Activated CD4-positive, alpha-beta memory T cell treated with anti-CD3 and anti-CD28 coated beads for 36 hours (primary cell): ENCODE results near the gene P4HB. TPM values are rescaled to one million over a fixed set of nuclear protein-coding genes. Genes with fewer than 3 reads are reported as not detected.

ENCODE experiments used
- CTCF ChIA-PET: fragments of 350-600 bp; sonication (Branson Sonifier 250); formaldehyde crosslinking; loops from one replicate; lab custom pipeline; 2021; ENCODE audit warnings: antibody characterized with exemption, inconsistent platforms; lab: Charles Lee
- POLR2A ChIA-PET: fragments of 350-600 bp; sonication (Branson Sonifier 250); formaldehyde crosslinking; loops from one replicate; lab custom pipeline; 2021; ENCODE audit warnings: antibody characterized with exemption; lab: Charles Lee
- DNase-seq: peaks from one replicate; pipeline ENCODE4 v3.0.0-alpha.2; 2020
- H3K27ac Mint-ChIP-seq: one replicate; pipeline ENCODE4 v1.8.0; 2021; ENCODE audit warnings: mixed read lengths
- H3K27me3 Mint-ChIP-seq: one replicate; pipeline ENCODE4 v1.8.0; 2021; ENCODE audit warnings: mixed read lengths
- H3K36me3 Mint-ChIP-seq: one replicate; pipeline ENCODE4 v1.8.0; 2021; ENCODE audit warnings: mixed read lengths
- H3K4me1 Mint-ChIP-seq: one replicate; pipeline ENCODE4 v1.8.0; 2021; ENCODE audit warnings: low read depth, mixed read lengths
- H3K4me3 Mint-ChIP-seq: one replicate; pipeline ENCODE4 v1.8.0; 2021; ENCODE audit warnings: mild to moderate bottlenecking, mixed read lengths
- H3K9me3 Mint-ChIP-seq: one replicate; pipeline ENCODE4 v1.8.0; 2021; ENCODE audit warnings: mixed read lengths
- intact Hi-C: fragments of 100-400 bp; cut with micrococcal nuclease; formaldehyde crosslinking; loops from one replicate; pipeline ENCODE4 v1.15.1; 2023
- total RNA-seq, 2 experiments: library from RNA; stranded (reverse); gene quantifications; one replicate each; pipeline ENCODE4 v1.2.3, GENCODE V29; 2021

The P4HB gene
- total RNA-seq, 2 experiments from 2014 or later: 358 to 367 TPM

DNA sequence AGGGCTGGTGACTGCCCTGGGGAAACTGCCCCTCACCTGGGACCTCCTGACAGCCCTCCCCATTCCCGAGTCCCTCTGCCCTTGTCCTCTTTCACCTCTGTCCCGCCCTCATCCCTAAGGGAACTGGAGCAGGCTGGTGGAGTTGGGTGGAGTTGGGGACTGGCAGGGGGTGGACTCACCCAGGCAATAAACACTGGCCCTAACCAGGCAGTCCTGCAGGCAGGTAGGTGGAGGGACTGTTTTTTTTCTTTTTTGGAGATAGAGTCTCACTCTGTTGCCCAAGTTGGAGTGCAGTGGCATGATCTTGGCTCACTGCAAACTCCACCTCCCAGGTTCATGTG is 44.7 kb downstream of the P4HB start:
- Mint-ChIP-seq H3K27ac (no peak overlapping the region), H3K27me3 (no peaks in the 10 kb centered on the region), H3K36me3 (no peaks in the 10 kb centered on the region), H3K9me3 (no peaks in the 10 kb centered on the region), H3K4me3 (no peak overlapping the region), H3K4me1 (no peaks in the 10 kb centered on the region)
- DNase-seq: no peak
- intact Hi-C loops: no loop called here
- ChIA-PET CTCF (no interaction called here), POLR2A (no interaction called here)

DNA sequence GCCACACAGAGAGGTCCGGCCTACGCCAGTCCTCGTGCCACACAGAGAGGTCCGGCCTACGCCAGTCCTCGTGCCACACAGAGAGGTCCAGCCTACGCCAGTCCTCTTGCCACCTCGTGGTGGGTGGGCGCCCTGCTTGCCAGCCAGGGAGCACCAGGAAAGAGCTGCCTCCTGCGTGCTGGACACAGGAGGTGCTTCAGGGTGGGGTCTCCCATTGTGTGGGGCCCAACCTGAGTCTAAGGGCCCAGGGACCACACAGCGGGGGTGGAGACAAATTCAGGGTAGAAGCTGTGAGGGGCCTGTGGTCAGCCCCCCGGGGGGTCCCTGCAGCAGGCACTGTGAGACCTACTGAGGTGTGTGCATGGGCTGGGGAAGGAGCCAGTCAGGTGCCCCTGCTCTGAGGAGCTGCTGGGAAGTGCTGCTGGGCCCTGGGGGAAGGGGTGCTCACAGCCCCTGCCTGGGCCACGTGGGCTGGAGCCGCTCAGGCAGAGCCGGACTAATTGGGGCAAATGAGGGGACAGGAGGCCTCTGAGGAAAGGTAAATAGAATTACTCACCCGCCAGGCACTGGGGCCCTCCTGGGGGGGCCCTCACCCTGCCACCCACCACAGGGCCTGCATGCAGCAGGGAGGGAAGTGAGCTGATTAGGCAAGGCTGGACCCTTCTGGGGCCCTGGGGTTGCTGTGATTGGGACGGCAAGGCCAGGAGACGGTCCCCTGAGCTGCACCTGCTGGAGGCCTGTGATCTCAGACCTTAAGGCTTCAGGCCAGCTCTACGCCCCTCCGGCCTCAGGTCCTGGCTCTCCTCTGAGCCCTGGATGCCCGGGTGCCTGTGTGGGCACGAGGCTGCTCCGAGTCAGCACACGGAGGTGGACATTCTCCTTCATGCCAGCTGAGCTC is 45.3 kb downstream of the P4HB start:
- Mint-ChIP-seq H3K4me1 (no peaks in the 10 kb centered on the region), H3K36me3 (no peaks in the 10 kb centered on the region), H3K27me3 (peaks cover 4% of the 10 kb centered on the region), H3K4me3 (no peak overlapping the region), H3K27ac (no peak overlapping the region), H3K9me3 (no peaks in the 10 kb centered on the region)
- CTCF ChIA-PET: no interaction called here
- intact Hi-C loops: no loop called here
- POLR2A ChIA-PET: no interaction called here
- DNase-seq: no peak

DNA sequence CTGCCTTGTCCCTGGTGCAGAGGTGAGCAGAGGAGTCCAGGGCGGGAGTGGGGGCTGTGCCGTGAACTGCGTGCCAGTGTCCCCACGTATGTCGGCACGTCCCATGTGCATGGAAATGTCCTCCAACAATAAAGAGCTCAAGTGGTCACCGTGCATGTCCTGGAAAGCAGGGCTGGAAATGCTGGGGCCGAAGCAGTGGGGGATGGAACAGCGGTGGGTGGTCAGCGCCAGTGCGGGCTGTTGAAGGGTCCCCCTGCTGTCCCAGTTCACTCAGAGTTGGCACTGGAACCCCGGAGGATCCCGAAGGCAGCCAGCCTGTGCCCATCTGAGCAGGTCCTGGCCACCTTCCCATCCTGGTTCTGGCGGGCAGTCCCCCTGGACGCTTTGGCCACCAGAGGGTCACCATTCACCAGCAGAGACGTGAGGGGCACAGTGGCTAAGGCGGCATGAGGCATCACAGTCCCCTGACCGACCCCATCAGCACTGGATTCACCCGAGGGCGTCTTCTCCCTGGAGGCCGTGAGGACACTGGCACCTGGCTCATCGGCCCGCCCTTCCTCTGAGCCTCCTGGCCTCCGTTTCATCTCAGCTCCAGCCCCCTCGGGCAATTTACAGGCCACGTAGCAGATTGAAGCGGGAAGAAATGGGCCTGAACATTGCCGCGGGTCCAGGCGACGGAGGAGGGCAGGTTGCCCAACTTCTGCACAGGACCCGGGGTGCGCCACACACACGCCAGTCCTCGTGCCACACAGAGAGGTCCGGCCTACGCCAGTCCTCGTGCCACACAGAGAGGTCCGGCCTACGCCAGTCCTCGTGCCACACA is 46.3 kb downstream of the P4HB start:
- intact Hi-C loops: no loop called here
- CTCF ChIA-PET: no interaction called here
- Mint-ChIP-seq H3K27me3 (peaks cover 5% of the 10 kb centered on the region), H3K9me3 (no peaks in the 10 kb centered on the region), H3K36me3 (no peaks in the 10 kb centered on the region), H3K4me3 (no peak overlapping the region), H3K4me1 (no peaks in the 10 kb centered on the region), H3K27ac (no peak overlapping the region)
- DNase-seq: no peak
- POLR2A ChIA-PET: no interaction called here

DNA sequence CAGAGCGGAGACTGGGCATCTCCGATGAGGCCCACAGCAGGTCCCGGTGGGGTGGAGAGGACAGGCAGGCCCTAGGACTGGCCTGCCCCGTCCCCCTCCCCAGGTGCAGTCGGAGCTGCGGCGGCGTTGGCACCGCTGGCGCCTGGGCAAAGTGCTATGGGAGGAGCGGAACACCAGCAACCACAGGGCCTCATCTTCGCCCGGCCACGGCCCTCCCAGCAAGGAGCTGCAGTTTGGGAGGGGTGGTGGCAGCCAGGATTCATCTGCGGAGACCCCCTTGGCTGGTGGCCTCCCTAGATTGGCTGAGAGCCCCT is 47.0 kb downstream of the P4HB start:
- Mint-ChIP-seq H3K9me3 (no peaks in the 10 kb centered on the region), H3K4me1 (no peaks in the 10 kb centered on the region), H3K36me3 (no peaks in the 10 kb centered on the region), H3K4me3 (no peak overlapping the region), H3K27ac (no peak overlapping the region), H3K27me3 (peaks cover 7% of the 10 kb centered on the region)
- DNase-seq: no peak
- intact Hi-C loops: no loop called here
- CTCF ChIA-PET: no interaction called here
- POLR2A ChIA-PET: no interaction called here

DNA sequence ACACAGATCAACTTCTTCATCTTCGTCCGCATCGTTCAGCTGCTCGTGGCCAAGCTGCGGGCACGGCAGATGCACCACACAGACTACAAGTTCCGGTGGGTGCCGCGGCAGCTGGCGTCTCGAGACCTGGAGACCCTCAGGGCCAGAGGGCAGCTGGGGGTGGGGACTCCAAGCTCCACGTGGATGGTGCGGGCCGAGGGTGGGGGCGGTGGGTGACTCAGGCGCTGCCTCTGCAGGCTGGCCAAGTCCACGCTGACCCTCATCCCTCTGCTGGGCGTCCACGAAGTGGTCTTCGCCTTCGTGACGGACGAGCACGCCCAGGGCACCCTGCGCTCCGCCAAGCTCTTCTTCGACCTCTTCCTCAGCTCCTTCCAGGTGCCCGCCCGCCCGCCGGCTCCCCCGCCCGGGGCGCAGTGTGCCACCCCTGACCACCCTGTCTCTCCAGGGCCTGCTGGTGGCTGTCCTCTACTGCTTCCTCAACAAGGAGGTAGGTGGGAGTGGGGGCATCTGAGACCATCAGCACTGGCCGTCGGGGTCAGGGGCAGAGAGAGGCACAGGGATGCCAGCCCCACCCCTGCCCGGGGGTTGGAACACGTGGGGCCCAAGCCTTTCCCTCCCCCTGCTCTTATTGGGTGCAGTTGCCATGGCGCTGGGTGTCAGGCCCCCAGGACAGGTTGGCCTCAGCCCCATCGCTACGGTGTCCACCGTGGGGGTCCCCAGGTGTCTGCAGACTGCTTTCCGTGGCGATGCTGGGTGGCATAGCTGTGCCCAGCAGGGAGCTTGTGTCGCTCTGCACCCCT is 47.6 kb downstream of the P4HB start:
- Mint-ChIP-seq H3K4me1 (no peaks in the 10 kb centered on the region), H3K27me3 (peaks cover 7% of the 10 kb centered on the region), H3K27ac (no peak overlapping the region), H3K9me3 (no peaks in the 10 kb centered on the region), H3K36me3 (no peaks in the 10 kb centered on the region), H3K4me3 (no peak overlapping the region)
- no peak for DNase-seq
- ChIA-PET CTCF (no interaction called here), POLR2A (no interaction called here)
- intact Hi-C loops: no loop called here

DNA sequence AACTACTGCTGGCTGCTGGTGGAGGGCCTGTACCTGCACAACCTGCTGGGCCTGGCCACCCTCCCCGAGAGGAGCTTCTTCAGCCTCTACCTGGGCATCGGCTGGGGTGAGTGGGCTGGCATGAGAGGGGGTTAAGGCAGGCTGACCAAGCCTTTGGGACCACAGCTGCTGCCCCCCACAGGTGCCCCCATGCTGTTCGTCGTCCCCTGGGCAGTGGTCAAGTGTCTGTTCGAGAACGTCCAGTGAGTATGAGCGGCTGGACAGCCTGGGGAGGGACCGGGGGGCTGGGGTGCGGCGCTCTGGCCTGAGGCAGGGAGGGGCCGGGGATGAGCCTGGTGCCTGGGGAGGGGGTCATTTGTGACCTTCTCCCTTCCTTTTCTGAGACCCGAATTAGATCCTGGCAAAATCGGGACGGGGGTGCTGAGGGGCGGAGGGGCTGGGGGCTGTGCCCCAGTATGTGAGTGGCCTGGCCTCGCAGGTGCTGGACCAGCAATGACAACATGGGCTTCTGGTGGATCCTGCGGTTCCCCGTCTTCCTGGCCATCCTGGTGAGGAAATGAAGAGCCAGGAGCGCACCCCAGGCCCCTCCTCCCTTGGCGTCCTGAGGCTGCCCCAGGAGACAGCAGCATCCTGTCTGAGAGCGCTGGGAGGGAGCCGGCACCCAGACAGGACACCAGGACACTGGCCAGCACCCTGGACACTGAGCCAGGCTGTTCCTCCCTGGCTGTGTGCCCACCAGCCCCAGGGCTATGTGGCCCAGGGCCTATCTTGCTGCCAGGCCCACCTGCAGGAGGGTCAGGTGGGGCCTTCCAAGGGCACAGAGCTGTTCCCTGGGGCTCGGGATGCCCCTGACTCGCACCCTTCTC is 48.4 kb downstream of the P4HB start:
- ChIA-PET POLR2A (no interaction called here), CTCF (no interaction called here)
- H3K27me3 Mint-ChIP-seq: peaks cover 9% of the 10 kb centered on the region
- intact Hi-C loops: no loop called here
- H3K36me3 Mint-ChIP-seq: no peaks in the 10 kb centered on the region
- H3K9me3 Mint-ChIP-seq: no peaks in the 10 kb centered on the region
- H3K4me3 Mint-ChIP-seq: no peak overlapping the region
- H3K27ac Mint-ChIP-seq: no peak overlapping the region
- no peak for DNase-seq
- no peaks in the 10 kb centered on the region for H3K4me1 Mint-ChIP-seq

DNA sequence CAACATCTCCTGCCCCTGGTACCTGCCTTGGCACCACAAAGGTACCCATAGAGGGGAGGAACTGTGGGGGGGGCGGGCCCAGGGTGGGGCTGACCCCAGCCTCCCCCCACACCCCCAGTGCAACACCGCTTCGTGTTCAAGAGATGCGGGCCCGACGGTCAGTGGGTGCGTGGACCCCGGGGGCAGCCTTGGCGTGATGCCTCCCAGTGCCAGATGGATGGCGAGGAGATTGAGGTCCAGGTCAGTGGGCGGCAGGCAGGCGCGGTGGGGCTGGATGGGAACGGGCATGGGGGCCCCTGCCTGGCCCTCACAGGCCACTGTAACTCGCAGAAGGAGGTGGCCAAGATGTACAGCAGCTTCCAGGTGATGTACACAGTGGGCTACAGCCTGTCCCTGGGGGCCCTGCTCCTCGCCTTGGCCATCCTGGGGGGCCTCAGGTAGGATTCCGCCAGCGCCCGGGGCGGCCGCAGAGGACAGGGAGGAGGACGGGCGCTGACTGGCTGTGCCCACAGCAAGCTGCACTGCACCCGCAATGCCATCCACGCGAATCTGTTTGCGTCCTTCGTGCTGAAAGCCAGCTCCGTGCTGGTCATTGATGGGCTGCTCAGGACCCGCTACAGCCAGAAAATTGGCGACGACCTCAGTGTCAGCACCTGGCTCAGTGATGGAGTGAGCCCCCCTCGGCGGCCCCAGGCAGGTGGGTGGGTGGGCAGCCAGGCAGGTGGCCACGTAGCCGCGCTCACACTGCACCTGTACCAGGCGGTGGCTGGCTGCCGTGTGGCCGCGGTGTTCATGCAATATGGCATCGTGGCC is 49.2 kb downstream of the P4HB start:
- DNase-seq: no peak
- Mint-ChIP-seq H3K27me3 (peaks cover 9% of the 10 kb centered on the region), H3K27ac (no peak overlapping the region), H3K9me3 (no peaks in the 10 kb centered on the region), H3K36me3 (no peaks in the 10 kb centered on the region), H3K4me3 (no peak overlapping the region), H3K4me1 (no peaks in the 10 kb centered on the region)
- intact Hi-C loops: no loop called here
- POLR2A ChIA-PET: no interaction called here
- CTCF ChIA-PET: no interaction called here

DNA sequence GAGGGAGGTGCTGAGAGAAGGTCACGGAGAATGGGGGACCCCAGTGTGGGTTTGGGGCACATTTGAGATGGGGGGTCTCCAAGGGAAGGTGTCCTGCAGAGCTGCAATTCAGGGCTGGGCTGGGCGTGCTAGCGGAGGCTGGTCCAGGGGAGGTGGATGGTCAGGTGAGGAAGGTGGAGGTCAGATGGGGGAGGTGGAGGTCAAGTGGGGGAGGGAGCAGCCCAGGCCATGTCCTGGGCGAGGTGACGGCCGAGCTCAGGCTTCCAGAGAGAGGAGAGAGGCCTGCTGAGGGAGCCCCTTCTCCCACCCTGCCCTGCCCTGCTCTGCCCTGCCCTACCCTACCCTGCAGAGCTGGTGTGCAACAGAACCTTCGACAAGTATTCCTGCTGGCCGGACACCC is 49.9 kb downstream of the P4HB start:
- no peak overlapping the region for H3K27ac Mint-ChIP-seq
- no peaks in the 10 kb centered on the region for H3K4me1 Mint-ChIP-seq
- H3K4me3 Mint-ChIP-seq: no peak overlapping the region
- DNase-seq: no peak
- H3K27me3 Mint-ChIP-seq: peaks cover 9% of the 10 kb centered on the region
- H3K9me3 Mint-ChIP-seq: no peaks in the 10 kb centered on the region
- ChIA-PET CTCF (no interaction called here), POLR2A (no interaction called here)
- H3K36me3 Mint-ChIP-seq: no peaks in the 10 kb centered on the region
- intact Hi-C loops: no loop called here

DNA sequence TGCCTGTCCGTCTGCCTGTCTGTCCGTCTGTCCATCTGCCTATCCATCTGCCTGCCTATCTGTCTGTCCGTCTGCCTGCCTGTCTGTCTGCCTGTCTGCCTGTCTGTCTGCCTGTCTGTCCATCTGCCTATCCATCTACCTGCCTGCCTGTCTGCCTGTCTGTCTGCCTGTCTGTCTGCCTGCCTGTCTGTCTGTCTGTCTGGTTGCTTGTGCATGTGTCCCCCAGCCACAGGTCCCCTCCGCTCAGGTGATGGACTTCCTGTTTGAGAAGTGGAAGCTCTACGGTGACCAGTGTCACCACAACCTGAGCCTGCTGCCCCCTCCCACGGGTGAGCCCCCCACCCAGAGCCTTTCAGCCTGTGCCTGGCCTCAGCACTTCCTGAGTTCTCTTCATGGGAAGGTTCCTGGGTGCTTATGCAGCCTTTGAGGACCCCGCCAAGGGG is 50.8 kb downstream of the P4HB start:
- no peak overlapping the region for H3K27ac Mint-ChIP-seq
- POLR2A ChIA-PET: no interaction called here
- H3K4me1 Mint-ChIP-seq: no peaks in the 10 kb centered on the region
- no peaks in the 10 kb centered on the region for H3K36me3 Mint-ChIP-seq
- no peaks in the 10 kb centered on the region for H3K9me3 Mint-ChIP-seq
- CTCF ChIA-PET: no interaction called here
- intact Hi-C loops: no loop called here
- H3K4me3 Mint-ChIP-seq: no peak overlapping the region
- peaks cover 11% of the 10 kb centered on the region for H3K27me3 Mint-ChIP-seq
- DNase-seq: no peak

DNA sequence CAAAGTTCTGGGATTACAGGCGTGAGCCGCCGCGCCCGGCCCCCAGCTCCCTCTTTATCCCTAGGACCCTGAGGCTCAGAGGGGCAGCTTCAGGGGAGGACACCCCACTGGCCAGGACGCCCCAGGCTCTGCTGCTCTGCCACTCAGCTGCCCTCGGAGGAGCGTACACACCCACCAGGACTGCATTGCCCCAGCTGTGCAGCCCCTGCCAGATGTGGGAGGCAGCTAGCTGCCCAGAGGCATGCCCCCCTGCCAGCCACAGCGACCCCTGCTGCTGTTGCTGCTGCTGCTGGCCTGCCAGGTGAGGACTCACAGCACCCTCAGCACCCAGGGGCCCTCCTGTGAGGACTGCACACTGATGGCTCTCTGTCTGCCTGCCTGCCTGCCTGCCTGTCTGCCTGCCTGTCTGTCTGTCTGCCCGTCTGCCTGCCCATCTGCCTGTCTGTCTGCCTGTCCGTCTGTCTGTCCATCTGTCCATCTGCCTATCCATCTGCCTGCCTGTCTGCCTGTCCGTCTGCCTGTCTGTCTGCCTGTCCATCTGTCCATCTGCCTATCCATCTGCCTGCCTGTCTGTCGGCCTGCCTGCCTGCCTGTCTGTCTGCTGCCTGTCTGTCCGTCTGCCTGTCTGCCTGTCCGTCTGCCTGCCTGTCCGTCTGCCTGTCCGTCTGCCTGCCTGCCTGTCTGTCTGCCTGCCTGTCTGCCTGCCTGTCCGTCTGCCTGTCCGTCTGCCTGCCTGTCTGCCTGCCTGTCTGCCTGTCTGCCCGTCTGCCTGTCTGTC is 51.4 kb downstream of the P4HB start:
- H3K36me3 Mint-ChIP-seq: no peaks in the 10 kb centered on the region

More for the DNA sequence above, 51.4 kb downstream of the P4HB start:
- Mint-ChIP-seq H3K4me3 (no peak overlapping the region), H3K27me3 (peaks cover 11% of the 10 kb centered on the region), H3K4me1 (no peaks in the 10 kb centered on the region), H3K27ac (no peak overlapping the region), H3K9me3 (no peaks in the 10 kb centered on the region)
- no peak for DNase-seq
- ChIA-PET CTCF (interaction anchor here (0.6 kb wide), 1 partner anchor 13 kb away, joined by 3 read pairs; no protein-coding TSS in a partner anchor), POLR2A (no interaction called here)
- intact Hi-C loops: no loop called here
